Measurements from ENCODE around the gene KBTBD3. TPM values are rescaled to one million over a fixed set of nuclear protein-coding genes. Genes with fewer than 3 reads are reported as not detected.

Gene KBTBD3, protein sequence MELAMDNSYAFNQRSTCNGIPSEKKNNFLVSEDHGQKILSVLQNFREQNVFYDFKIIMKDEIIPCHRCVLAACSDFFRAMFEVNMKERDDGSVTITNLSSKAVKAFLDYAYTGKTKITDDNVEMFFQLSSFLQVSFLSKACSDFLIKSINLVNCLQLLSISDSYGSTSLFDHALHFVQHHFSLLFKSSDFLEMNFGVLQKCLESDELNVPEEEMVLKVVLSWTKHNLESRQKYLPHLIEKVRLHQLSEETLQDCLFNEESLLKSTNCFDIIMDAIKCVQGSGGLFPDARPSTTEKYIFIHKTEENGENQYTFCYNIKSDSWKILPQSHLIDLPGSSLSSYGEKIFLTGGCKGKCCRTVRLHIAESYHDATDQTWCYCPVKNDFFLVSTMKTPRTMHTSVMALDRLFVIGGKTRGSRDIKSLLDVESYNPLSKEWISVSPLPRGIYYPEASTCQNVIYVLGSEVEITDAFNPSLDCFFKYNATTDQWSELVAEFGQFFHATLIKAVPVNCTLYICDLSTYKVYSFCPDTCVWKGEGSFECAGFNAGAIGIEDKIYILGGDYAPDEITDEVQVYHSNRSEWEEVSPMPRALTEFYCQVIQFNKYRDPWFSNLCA
- 1 to 10 TPM; 9.7 to 9.9 TPM for total RNA-seq
- polyA plus RNA-seq, result 10 to 100 TPM in 1 of 2 donors, 1 to 10 TPM in 1; 4.5 to 16.2 TPM
- long read RNA-seq, donor 1, partial matches to known transcripts, result 0 of 4 reads
- long read RNA-seq, donor 1, other reads (novel, unspliced or antisense), result 0 of 4 reads
- long read RNA-seq, donor 2, partial matches to known transcripts, result 0 of 5 reads
- long read RNA-seq, donor 2, other reads (novel, unspliced or antisense), result 3 of 5 reads

DNA sequence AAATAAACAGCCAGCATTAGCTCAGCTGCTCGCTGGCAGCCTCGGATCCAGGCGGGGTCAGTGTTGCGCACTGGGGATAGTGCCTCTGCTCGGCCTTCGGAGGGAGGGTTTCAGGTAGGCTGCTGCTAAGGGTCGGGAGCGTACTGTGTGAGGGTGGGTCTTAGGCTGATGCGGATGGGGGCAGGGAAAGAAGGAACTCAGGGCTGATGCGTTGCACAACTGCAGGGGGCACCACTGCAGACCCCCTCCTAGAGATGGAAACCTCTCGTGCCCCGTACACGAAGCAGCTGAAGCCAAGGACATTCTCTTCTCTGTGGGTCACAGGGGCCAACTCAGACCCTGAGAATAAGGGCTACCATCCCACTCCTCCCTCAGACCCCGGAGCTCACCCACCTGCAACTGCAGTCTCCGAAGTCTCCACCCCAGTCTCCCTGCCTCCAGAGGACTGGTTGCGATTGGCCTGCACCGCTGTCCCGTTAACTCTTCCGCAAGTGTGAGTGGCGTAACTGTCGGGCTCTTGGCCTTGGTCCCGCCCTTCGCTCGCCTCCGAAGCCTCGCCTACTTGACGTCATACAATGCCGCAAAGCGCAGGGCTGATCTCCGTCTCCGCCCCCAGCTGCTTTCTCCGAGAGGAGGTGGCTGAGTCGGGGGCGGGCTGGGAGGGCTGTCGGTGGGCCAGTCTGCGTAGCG, at the start of gene KBTBD3:
Gene KBTBD3, minus strand, starts transcription at position 429 of the 690 bp plus-strand sequence. CDS start 18,250 bp downstream, outside the sequence.
- DNase-seq, result peak; percentile 99
- 0 to 1% methylated on average over 37 of the region's 37 CpGs for WGBS, 2 donors
- H3K4me1 ChIP-seq (ENCODE audit: control insufficient read depth in 1 of 2, insufficient read depth in 2 of 2, low read length in 2 of 2), result peaks cover 0 to 2% of the 10 kb centered on the region in 2 donors

DNA sequence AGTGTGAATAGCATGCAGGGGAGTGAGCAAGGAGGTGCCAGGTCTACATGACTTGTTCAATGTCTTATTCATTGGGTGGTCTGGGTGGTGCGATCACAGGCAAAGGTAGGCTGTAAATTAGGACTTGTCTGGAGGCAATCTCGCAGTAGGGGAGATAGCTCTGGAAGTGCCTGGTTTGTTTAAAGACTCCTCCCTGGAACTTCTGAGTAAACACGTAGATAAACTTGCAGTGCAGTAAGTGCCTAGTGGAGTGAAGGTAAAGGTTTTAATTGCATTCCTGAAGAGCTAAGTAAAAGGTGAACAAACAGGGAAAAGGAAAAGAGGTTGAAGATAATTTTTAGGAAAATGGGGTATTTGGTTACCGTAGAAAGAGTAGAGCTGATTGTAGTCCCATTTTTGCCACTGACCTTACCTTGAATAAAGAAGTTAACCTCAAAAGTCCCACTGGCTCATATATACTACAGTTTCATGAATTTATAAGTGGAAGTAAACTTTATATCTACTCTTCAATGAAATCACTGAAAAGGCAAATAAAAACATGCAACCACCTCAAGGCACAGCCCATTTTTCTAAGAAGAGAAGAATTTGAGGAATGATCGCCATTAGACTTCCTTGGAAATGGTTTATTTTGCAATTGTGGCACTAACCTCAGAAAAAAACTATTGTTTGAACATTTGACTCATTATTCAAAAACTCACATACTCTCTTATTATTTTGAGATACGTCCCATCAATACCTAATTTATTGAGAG, 44.6 kb upstream of the KBTBD3 start:
- H3K36me3 ChIP-seq (ENCODE audit: control insufficient read depth in 1 of 2, insufficient read depth in 2 of 2, low read length in 1 of 2), result no peaks in the 10 kb centered on the region
- no peak overlapping the region for H3K27ac ChIP-seq (ENCODE audit: low read depth in 1 of 2, low read length in 2 of 2)
- no peak for DNase-seq
- no peak for ATAC-seq (ENCODE audit: low FRiP score)
- no peaks in the 10 kb centered on the region for H3K4me1 ChIP-seq (ENCODE audit: control insufficient read depth in 1 of 2, insufficient read depth in 2 of 2, low read length in 2 of 2)
- WGBS, 2 donors, result 70 to 78% methylated on average over 6 of the region's 6 CpGs
- intact Hi-C loops (cut with DNase I), result no loop called here
- no peak overlapping the region for H3K4me3 ChIP-seq (ENCODE audit: low read length in 2 of 2)
- peaks cover 2% of the 10 kb centered on the region for H3K9me3 ChIP-seq (ENCODE audit: control insufficient read depth, low read length)
- no peaks in the 10 kb centered on the region for H3K27me3 ChIP-seq (ENCODE audit: control insufficient read depth in 1 of 2, insufficient read depth in 2 of 2, low read length in 1 of 2)

More for the DNA sequence above, at the start of gene KBTBD3:
- Histone ChIP-seq H3K36me3 (ENCODE audit: control insufficient read depth in 1 of 2, insufficient read depth in 2 of 2, low read length in 1 of 2) (no peaks in the 10 kb centered on the region), H3K27ac (ENCODE audit: low read depth in 1 of 2, low read length in 2 of 2) (peak within 1 kb of the TSS; percentile 64 to 98), H3K27me3 (ENCODE audit: control insufficient read depth in 1 of 2, insufficient read depth in 2 of 2, low read length in 1 of 2) (no peaks in the 10 kb centered on the region), H3K4me3 (ENCODE audit: low read length in 2 of 2) (peak within 1 kb of the TSS; percentile 58 to 59), H3K9me3 (ENCODE audit: control insufficient read depth, low read length) (no peaks in the 10 kb centered on the region)
- ATAC-seq (ENCODE audit: low FRiP score), result peak; percentile 99
- intact Hi-C loops (cut with DNase I), result loop anchor here (1.0 to 5.0 kb wide), 2 partner anchors 55 kb away; partner anchors contain the start of gene MSANTD4 (in 2 of the 2)

- no peak for DNase-seq
- WGBS, 2 donors, result 89 to 93% methylated on average over 6 of the region's 6 CpGs
Observed at GRCh38 chr11:106105986-106106385, 28.8 kb upstream of the KBTBD3 start.

GRCh38 chr11:106101819-106102218, 24.7 kb upstream of the KBTBD3 start:
- no peaks in the 10 kb centered on the region for H3K9me3 ChIP-seq (ENCODE audit: control insufficient read depth, low read length)
- ATAC-seq (ENCODE audit: low FRiP score) (no peak), DNase-seq (no peak)
- H3K4me3 ChIP-seq (ENCODE audit: low read length in 2 of 2), result no peak overlapping the region
- no peaks in the 10 kb centered on the region for H3K36me3 ChIP-seq (ENCODE audit: control insufficient read depth in 1 of 2, insufficient read depth in 2 of 2, low read length in 1 of 2)
- 91 to 92% methylated on average over 1 of the region's 1 CpG for WGBS, 2 donors
- intact Hi-C loops (cut with DNase I), result no loop called here
- H3K27ac ChIP-seq (ENCODE audit: low read depth in 1 of 2, low read length in 2 of 2), result no peak overlapping the region
- H3K27me3 ChIP-seq (ENCODE audit: control insufficient read depth in 1 of 2, insufficient read depth in 2 of 2, low read length in 1 of 2), result no peaks in the 10 kb centered on the region
- H3K4me1 ChIP-seq (ENCODE audit: control insufficient read depth in 1 of 2, insufficient read depth in 2 of 2, low read length in 2 of 2), result no peaks in the 10 kb centered on the region

More at GRCh38 chr11:106105986-106106385, 28.8 kb upstream of the KBTBD3 start:
- no peak overlapping the region for H3K4me3 ChIP-seq (ENCODE audit: low read length in 2 of 2)
- no peaks in the 10 kb centered on the region for H3K36me3 ChIP-seq (ENCODE audit: control insufficient read depth in 1 of 2, insufficient read depth in 2 of 2, low read length in 1 of 2)
- no peak overlapping the region for H3K27ac ChIP-seq (ENCODE audit: low read depth in 1 of 2, low read length in 2 of 2)
- H3K27me3 ChIP-seq (ENCODE audit: control insufficient read depth in 1 of 2, insufficient read depth in 2 of 2, low read length in 1 of 2), result no peaks in the 10 kb centered on the region
- intact Hi-C loops (cut with DNase I), result no loop called here
- H3K9me3 ChIP-seq (ENCODE audit: control insufficient read depth, low read length), result no peaks in the 10 kb centered on the region
- ATAC-seq (ENCODE audit: low FRiP score), result no peak
- H3K4me1 ChIP-seq (ENCODE audit: control insufficient read depth in 1 of 2, insufficient read depth in 2 of 2, low read length in 2 of 2), result no peaks in the 10 kb centered on the region

- 71 to 75% methylated on average over 3 of the region's 3 CpGs for WGBS, 2 donors
- Histone ChIP-seq H3K4me1 (ENCODE audit: control insufficient read depth in 1 of 2, insufficient read depth in 2 of 2, low read length in 2 of 2) (no peaks in the 10 kb centered on the region), H3K27ac (ENCODE audit: low read depth in 1 of 2, low read length in 2 of 2) (no peak overlapping the region), H3K9me3 (ENCODE audit: control insufficient read depth, low read length) (no peaks in the 10 kb centered on the region), H3K36me3 (ENCODE audit: control insufficient read depth in 1 of 2, insufficient read depth in 2 of 2, low read length in 1 of 2) (no peaks in the 10 kb centered on the region), H3K27me3 (ENCODE audit: control insufficient read depth in 1 of 2, insufficient read depth in 2 of 2, low read length in 1 of 2) (no peaks in the 10 kb centered on the region), H3K4me3 (ENCODE audit: low read length in 2 of 2) (no peak overlapping the region)
- ATAC-seq (ENCODE audit: low FRiP score), result no peak
- no peak for DNase-seq
- intact Hi-C loops (cut with DNase I), result no loop called here
Observed at GRCh38 chr11:106101370-106101769, 24.2 kb upstream of the KBTBD3 start.

GRCh38 chr11:106098893-106099553, 21.9 kb upstream of the KBTBD3 start:
- WGBS, 2 donors, result 90 to 97% methylated on average over 1 of the region's 1 CpG
- no peaks in the 10 kb centered on the region for H3K4me1 ChIP-seq (ENCODE audit: control insufficient read depth in 1 of 2, insufficient read depth in 2 of 2, low read length in 2 of 2)
- DNase-seq (no peak), ATAC-seq (ENCODE audit: low FRiP score) (no peak)
- peaks cover 0 to 5% of the 10 kb centered on the region in 2 donors for H3K36me3 ChIP-seq (ENCODE audit: control insufficient read depth in 1 of 2, insufficient read depth in 2 of 2, low read length in 1 of 2)
- no peaks in the 10 kb centered on the region for H3K9me3 ChIP-seq (ENCODE audit: control insufficient read depth, low read length)
- H3K27ac ChIP-seq (ENCODE audit: low read depth in 1 of 2, low read length in 2 of 2), result peak overlapping the region in 1 of 2 donors; percentile 23
- H3K4me3 ChIP-seq (ENCODE audit: low read length in 2 of 2), result no peak overlapping the region
- no peaks in the 10 kb centered on the region for H3K27me3 ChIP-seq (ENCODE audit: control insufficient read depth in 1 of 2, insufficient read depth in 2 of 2, low read length in 1 of 2)
- intact Hi-C loops (cut with DNase I), result no loop called here

DNA sequence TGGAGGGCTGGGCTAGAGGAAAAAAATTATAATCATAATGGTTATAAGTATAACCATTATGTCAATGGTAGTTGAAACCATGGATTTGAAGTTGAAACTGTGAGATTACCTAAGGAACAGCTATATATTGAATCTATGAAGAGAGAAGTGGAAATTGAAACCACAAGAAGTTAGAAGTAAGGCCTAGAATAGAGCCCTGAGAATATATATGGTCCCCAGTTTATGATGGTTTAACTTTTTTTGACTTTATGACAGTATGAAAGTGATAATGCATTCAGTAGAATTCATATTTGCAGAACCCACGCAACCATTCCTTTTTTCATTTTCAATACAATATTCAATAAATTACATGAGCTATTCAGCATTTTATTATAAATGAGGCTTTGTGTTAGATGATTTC, 15.3 kb upstream of the KBTBD3 start:
- peaks cover 0 to 11% of the 10 kb centered on the region in 2 donors for H3K36me3 ChIP-seq (ENCODE audit: control insufficient read depth in 1 of 2, insufficient read depth in 2 of 2, low read length in 1 of 2)

More for the DNA sequence above, 15.3 kb upstream of the KBTBD3 start:
- Histone ChIP-seq H3K9me3 (ENCODE audit: control insufficient read depth, low read length) (no peaks in the 10 kb centered on the region), H3K27me3 (ENCODE audit: control insufficient read depth in 1 of 2, insufficient read depth in 2 of 2, low read length in 1 of 2) (no peaks in the 10 kb centered on the region), H3K4me3 (ENCODE audit: low read length in 2 of 2) (no peak overlapping the region), H3K27ac (ENCODE audit: low read depth in 1 of 2, low read length in 2 of 2) (no peak overlapping the region), H3K4me1 (ENCODE audit: control insufficient read depth in 1 of 2, insufficient read depth in 2 of 2, low read length in 2 of 2) (peaks cover 0 to 3% of the 10 kb centered on the region in 2 donors)
- 97 to 100% methylated on average over 1 of the region's 1 CpG for WGBS, 2 donors
- DNase-seq (no peak), ATAC-seq (ENCODE audit: low FRiP score) (no peak)
- intact Hi-C loops (cut with DNase I), result no loop called here

Data from aorta (tissue), 5 donors.